NOMO-1 treated with dmso at 0.1 percent for 144 hours (cell line): ENCODE results near the gene B4GALNT1.

Experiments
- DNase-seq: peaks from one replicate; lab custom pipeline; 2025; ENCODE audit not compliant: unreplicated experiment; lab: John Stamatoyannopoulos, UW

The B4GALNT1 gene

DNA sequence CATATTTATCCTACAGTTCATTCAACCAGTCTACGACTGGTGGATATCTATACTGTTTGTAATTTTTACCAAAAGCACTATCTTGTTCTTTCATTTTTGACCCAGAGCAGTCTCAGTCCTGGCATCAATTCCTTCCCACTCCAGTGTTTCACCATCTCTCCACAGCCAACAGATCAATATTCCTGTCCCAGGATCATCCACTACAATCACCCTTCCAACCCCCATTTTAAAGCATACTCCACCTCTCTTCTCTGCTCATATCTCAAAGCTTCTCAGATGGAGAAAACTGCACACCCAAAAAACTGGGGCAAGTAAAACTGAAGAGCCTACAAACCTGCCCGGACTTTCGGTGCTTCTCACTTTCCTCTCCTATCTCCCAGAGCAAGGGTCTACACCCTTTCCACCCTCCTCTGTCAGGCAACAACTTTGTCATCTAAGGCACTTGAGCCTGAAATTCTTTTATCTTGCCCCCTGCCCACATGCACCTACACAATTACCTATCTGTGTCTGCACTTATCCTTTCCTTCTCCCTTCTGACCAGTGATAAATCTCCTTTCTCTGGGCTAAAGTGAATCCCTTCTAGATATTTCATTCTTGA lies 46.1 kb downstream of the B4GALNT1 start:
- no peak for DNase-seq

- no peak for DNase-seq
These were observed 46.9 kb downstream of the B4GALNT1 start for GRCh38 chr12:57586128-57586527.

DNA sequence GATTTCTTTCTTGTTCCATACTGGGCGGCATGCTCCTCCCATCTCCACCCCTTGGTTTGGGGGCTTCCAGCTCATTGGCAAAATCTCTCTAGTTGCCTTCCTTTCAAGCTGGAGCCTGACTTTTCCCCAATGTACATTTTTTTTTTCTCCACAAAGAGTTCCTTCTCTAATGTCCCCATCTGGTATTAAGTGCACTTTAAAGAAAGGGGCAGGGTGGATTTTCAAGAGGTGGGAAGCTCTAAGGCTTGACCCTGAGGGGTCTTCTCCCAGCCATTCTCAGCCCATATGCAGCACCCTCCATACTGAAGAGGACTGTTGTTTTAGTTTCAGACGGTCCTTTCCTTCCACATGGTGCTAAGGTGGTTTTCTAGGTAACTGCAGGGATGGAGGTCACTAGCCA lies 47.8 kb downstream of the B4GALNT1 start:
- no peak for DNase-seq

GRCh38 chr12:57584690-57585089 lies 48.3 kb downstream of the B4GALNT1 start:
- DNase-seq = peak; percentile 14

DNA sequence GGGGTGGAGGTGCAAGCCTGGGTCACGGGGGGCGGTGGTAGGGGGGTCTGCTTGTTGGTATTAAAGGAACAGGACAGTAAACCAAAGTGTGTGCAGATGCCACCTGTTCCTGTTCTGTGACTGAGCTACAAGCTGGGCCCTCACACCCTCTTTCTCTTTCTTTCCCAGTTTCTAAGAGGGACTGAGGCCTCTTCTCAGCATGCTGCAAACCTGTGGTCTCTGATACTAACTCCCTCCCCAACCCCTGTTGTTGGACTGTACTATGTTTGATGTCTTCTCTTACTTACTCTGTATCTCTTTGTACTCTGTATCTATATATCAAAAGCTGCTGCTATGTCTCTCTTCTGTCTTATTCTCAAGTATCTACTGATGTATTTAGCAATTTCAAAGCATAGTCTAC lies 49.0 kb downstream of the B4GALNT1 start:
- DNase-seq = no peak

DNA sequence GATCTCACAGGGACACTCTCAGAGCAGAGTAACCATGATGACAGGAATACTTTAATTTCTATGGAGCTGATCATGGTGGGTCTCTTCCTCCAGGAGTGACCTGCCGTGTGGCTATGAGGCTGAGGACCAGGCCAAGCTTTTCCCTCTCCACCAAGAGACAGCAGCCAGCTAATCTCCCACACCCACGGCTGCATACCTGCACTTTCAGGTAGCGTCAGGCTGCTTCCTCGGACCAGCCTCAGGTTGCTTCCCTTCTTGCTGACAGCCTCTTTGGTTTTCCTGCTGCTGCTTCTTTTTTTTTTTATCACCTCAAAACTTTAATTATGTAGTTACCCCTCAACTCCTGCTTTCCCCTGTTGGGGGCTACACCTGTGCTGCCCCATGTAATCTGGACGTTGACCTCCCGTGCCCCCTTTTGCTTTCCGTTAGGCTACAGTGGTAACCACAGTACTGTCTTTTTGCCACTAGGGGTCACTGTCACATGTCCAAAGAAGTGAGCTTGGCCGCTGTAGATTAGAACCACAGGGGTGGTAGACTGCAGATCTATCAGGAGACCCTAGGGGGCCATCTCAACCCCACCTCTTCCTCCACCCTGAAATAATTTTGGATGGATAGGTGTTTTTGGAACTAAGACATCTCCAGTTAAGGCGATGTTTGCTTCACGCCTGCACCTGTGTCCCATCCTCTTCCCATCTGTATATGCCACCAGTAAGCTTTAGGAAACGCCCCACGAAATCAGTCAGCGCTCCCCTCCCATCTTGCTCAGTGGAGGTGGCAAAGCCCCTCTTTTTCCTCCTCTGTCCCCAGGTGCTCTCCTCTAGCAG lies 49.8 kb downstream of the B4GALNT1 start:
- peak; percentile 45 for DNase-seq

- no peak for DNase-seq
These were observed 50.6 kb downstream of the B4GALNT1 start for GRCh38 chr12:57582440-57582839.

GRCh38 chr12:57581802-57582201 lies 51.2 kb downstream of the B4GALNT1 start:
- no peak for DNase-seq

DNA sequence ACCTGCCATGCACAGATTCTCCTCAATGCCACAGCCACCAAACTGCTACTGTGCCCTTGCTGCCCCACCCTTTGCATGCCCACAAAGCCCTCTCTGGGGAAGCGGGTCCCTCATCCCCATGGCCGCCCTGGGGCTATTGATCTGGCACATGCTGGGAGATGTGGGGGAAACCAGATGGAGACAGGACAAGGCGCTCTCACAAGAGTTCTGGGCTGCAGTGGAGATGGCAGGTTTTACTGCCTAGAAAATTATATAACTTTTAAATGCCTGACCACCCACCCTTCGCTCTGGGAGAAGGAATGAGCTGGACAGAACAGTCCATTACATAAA lies 52.6 kb downstream of the B4GALNT1 start:
- DNase-seq = no peak

DNA sequence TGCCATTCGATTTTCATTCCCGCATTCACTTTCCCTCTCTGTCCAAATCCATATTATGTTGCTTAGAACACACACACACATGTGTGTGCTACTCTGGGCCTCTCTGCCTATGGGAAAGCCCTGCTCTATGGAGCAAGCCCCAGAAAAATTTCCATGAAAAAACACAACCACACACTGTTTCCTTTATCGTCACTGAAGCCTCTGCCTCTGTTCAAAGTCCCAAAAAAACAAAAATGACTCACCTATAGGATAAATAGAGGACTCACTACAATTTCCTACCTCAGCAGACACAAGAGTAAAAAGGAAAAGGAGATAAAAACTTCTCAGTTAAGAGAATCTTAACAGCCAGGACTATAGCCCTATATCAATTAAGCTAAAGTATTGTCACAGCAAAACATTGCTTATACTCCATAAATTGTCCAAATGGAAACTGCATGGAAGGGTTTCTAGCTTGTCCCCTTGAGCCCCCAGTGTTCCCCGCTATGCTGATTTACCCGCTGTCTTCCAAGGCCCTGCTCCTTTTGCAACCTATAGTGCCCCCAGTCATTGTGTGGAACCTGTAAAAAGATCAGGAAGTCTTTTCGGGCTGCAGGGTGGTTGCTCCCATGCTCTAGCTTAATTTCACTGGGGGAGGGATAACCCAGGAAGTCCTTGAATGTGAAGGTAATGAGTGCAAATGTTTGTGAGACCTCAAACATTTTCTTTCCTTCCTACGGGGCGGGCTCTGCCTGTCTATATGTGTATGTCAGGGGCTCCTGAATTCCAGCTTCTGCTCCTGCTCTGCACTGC lies 53.1 kb downstream of the B4GALNT1 start:
- DNase-seq = no peak

- no peak for DNase-seq
These were observed 54.0 kb downstream of the B4GALNT1 start for GRCh38 chr12:57579011-57579410.

- DNase-seq = no peak
These were observed 54.8 kb downstream of the B4GALNT1 start for GRCh38 chr12:57577981-57578758.

GRCh38 chr12:57576613-57577160 lies 56.3 kb downstream of the B4GALNT1 start:
- no peak for DNase-seq
